Brain microvascular endothelial cell (primary cell): Measurements from ENCODE around the gene MYH15.
A peak's percentile ranks its signal among the peaks of the same experiment; 100 is the strongest.

Source experiments
- DNase-seq: peaks from one replicate; pipeline ENCODE4 v3.0.0-alpha.2; 2020
- H3K27ac ChIP-seq: fragments of 250-450 bp; sonication (Bioruptor Pico); 2 replicates; pipeline ENCODE4 v1.5.1; 2020; ENCODE audit warnings: mild to moderate bottlenecking, moderate library complexity
- H3K27me3 ChIP-seq: fragments of 250-450 bp; sonication (Bioruptor Pico); replicated peaks from 2 replicates; pipeline ENCODE4 v1.5.1; 2020; ENCODE audit warnings: mild to moderate bottlenecking
- H3K36me3 ChIP-seq: fragments of 250-450 bp; sonication (Bioruptor Pico); replicated peaks from 2 replicates; pipeline ENCODE4 v1.5.1; 2020; ENCODE audit warnings: mild to moderate bottlenecking
- H3K4me3 ChIP-seq: 2 replicates; pipeline ENCODE4 v1.5.1; 2011; ENCODE audit warnings: low read depth, mild to moderate bottlenecking, control low read depth, low read length, moderate library complexity
- CTCF ChIP-seq: IDR thresholded peaks from 2 replicates; pipeline ENCODE4 v1.5.1; 2011; ENCODE audit warnings: low read depth, mild to moderate bottlenecking, moderate library complexity, low read length, control low read depth, inconsistent platforms; ENCODE audit errors: missing control alignments
- in situ Hi-C: cut with HindIII; loops from 2 replicates; pipeline ENCODE4 v1.10.0; 2017; ENCODE audit warnings: low sequenced_read_pairs, low pct_ligation_motif_present

MYH15 gene

GRCh38 chr3:108479224-108479623 is 31.2 kb downstream of the MYH15 start:
- Histone ChIP-seq H3K27ac (no peak overlapping the region), H3K27me3 (no peaks in the 10 kb centered on the region), H3K36me3 (no peaks in the 10 kb centered on the region), H3K4me3 (no peak overlapping the region)
- in situ Hi-C loops, result no loop called here
- TF ChIP-seq CTCF, result no peak
- DNase-seq, result no peak

GRCh38 chr3:108477511-108478147 is 32.8 kb downstream of the MYH15 start:
- DNase-seq, result peak; percentile 40
- H3K27ac ChIP-seq, result no peak overlapping the region
- H3K36me3 ChIP-seq, result no peaks in the 10 kb centered on the region
- TF ChIP-seq CTCF, result peak; percentile 84
- in situ Hi-C loops, result no loop called here
- H3K4me3 ChIP-seq, result no peak overlapping the region
- no peaks in the 10 kb centered on the region for H3K27me3 ChIP-seq

DNA sequence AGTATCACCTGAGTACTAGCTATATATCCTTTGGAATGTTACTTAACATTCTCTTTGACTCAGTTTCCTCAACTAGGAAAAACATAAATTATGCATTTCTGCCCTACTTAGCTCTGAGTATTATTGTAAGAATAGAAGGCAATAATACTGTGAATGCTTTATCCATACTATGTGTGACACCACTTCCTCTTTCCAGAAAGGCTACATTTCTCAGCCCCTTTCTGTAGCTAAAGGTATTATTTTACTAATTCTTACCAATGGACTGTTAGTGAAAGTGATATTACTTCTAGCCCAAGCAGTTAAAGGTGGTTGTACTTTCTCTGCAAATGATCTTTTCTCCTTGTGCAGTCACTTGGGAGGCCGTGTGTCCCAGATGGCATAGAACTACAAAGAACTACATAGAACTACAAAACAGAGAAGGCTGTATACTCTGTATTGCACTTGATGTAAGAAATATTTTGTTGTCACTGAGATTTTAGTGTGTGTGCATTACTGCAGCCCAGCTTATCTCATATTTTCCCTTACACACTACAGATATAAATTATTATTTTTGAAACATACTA is 35.1 kb downstream of the MYH15 start:
- H3K27ac ChIP-seq, result no peak overlapping the region
- H3K4me3 ChIP-seq, result no peak overlapping the region
- in situ Hi-C loops, result no loop called here
- H3K27me3 ChIP-seq, result no peaks in the 10 kb centered on the region
- no peak for TF ChIP-seq CTCF
- H3K36me3 ChIP-seq, result no peaks in the 10 kb centered on the region
- DNase-seq, result no peak

GRCh38 chr3:108474581-108474980 is 35.8 kb downstream of the MYH15 start:
- DNase-seq, result peak; percentile 28
- in situ Hi-C loops, result no loop called here
- TF ChIP-seq CTCF, result no peak
- H3K36me3 ChIP-seq, result no peaks in the 10 kb centered on the region
- no peaks in the 10 kb centered on the region for H3K27me3 ChIP-seq
- H3K4me3 ChIP-seq, result no peak overlapping the region
- H3K27ac ChIP-seq, result no peak overlapping the region

DNA sequence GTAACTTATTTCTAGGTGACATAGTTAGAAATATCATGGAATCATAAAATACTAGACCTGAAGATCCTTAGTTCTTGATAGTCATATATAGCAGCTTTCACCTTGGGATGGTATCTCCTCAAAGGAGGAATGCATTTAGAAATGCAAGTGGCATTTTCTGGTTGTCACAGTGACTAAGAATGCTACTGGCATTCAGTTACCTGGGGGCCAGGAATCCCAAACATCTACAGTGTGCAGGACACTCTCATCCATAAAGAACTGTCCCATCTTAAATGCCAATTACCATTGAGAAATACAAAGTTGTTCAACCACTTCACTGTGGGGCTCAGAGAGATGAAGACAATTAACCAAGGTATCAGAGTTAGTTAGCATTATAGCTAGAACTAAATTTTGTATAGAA is 36.7 kb downstream of the MYH15 start:
- DNase-seq, result no peak
- TF ChIP-seq CTCF, result no peak
- in situ Hi-C loops, result no loop called here
- no peak overlapping the region for H3K27ac ChIP-seq
- H3K27me3 ChIP-seq, result no peaks in the 10 kb centered on the region
- no peak overlapping the region for H3K4me3 ChIP-seq
- H3K36me3 ChIP-seq, result no peaks in the 10 kb centered on the region
